ENCODE measurements around the gene CCDC150. TPM values are rescaled to one million over a fixed set of nuclear protein-coding genes. Genes with fewer than 3 reads are reported as not detected.

CCDC150 gene
- total RNA-seq, 2 experiments from 2014 or later = 18.6 to 30.6 TPM

Other genes with a start within 250 kb of the CCDC150 start
- gene HECW2, start 46.2 kb upstream of the CCDC150 start, total RNA-seq = 1 to 10 TPM; 2.6 to 6.6 TPM
- gene GTF3C3, start 160.0 kb downstream of the CCDC150 start, total RNA-seq = 10 to 100 TPM; 48.6 to 50.7 TPM
- gene C2orf66, start 169.6 kb downstream of the CCDC150 start, total RNA-seq = under 1 TPM in 1 of 2 experiments, not detected in 1; 0.16 TPM

Measured in activated CD8-positive, alpha-beta memory T cell treated with anti-CD3 and anti-CD28 coated beads, Interleukin-2, amount 10 ng/mL, durations not matched to agents 7 days and 5 days (primary cell).